Stimulated activated CD4-positive, alpha-beta T cell treated with anti-CD3 and anti-CD28 coated beads, TNF-alpha, amount 100 ng/mL, for 4 hours (primary cell): ENCODE results near the gene F8.
"Not testable (repeated sequence)": the region's sequence is repeated elsewhere in the genome, so short reads cannot be mapped to it uniquely, and the experiment has no call there.

Experiments
- DNase-seq, 3 experiments: peaks; one replicate each; pipeline ENCODE4 v3.0.0-alpha.2; 2020; ENCODE audit warnings: low read depth in 3 of 3

The F8 gene

GRCh38 chrX:155031657-155032056 lies 9.1 kb upstream of the F8 start:
- no peak for DNase-seq

- no peak for DNase-seq
Measured at GRCh38 chrX:155028877-155029291, 6.4 kb upstream of the F8 start.

GRCh38 chrX:155028129-155028528 lies 5.6 kb upstream of the F8 start:
- DNase-seq = no peak

DNA sequence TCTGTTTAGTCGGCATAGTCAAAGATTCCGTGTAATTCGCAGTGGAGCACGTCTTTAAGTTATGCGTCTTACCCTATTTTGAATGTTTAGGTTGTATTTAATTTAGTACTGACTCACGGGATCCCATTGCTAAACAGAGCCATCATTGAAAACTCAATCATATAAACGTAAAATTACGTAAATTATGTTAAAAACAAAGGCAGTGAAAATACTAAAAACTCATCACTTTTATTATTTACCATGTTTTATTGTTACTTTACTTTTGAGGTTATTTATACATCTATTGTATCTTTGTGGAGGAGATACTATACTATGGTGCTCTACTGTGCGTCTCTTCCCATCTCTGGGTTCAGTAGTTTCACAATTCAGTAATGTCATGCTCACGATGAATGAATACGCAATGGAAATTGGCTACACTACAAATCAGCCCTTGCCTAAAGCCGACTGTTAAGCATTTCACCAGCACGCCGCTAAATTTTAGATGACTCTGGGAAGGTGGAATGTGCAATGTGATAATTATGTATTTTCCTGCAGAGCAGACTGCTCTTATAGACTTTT lies 5.1 kb upstream of the F8 start:
- DNase-seq = no peak

GRCh38 chrX:155026727-155027508 lies 4.4 kb upstream of the F8 start, which contains the start of gene FUNDC2:
TSS of gene FUNDC2 (plus strand) at chrX:155026844. CDS start at chrX:155026939, 95 bp downstream.
- peak; percentile 75 to 89 (median 88) for DNase-seq

DNA sequence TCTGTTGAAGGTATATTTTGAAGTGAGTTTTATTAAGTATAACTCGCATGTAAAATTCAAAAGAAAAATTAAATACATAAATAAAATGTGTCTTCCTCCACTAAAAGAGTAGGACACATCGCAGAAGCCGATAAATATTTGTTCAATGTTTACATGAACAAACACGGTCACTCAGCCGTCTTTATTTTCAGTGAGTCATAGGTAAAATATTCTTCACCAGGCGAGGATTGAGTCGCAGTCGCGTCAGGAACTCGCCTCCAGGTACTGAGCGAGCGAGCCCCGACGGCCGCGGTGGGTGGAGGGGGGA lies 3.9 kb upstream of the F8 start:
- DNase-seq = no peak

- DNase-seq = no peak
Measured at GRCh38 chrX:155023907-155024833, 1.6 kb upstream of the F8 start.

DNA sequence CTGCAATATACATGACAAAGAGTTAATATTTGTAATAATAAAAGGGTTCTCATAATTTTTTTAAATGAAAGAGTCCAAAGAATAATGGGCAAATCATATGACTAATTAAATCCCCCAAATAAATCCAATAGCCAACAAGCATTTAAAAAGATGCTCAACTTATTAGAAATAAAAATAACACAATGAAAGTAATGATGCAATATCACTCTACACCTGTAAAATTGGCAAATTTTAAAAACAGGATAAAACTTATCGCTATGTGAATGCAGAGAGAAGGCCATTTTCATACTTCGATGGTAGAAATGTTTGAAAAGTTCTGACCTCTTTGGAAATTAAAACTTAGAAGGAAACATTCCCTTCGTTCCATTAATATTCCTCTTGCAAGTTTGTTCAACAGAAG lies 1.9 kb downstream of the F8 start:
- no peak for DNase-seq

DNA sequence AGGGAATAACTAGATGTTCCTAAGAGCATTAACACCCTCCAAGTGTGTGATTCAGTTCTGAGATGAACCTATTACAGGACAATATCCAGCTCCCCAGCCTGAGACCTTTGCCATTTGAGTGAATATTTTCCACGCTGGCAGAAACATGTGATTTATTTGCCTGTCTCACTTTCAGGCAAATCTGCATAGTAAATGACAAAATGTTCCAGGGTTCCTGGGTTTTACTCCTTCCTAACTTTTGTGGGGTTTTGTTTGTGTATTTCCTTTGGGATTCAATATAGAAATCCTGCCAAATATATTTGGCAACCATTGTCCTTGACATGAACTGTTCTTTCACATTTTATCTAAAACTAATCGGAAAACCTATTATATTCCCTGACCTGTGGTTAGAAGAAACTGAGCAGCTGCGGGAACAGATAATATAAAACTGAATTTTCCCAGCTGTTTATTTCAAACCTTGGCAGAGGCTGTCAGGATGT lies 12.5 kb downstream of the F8 start:
- no peak for DNase-seq

DNA sequence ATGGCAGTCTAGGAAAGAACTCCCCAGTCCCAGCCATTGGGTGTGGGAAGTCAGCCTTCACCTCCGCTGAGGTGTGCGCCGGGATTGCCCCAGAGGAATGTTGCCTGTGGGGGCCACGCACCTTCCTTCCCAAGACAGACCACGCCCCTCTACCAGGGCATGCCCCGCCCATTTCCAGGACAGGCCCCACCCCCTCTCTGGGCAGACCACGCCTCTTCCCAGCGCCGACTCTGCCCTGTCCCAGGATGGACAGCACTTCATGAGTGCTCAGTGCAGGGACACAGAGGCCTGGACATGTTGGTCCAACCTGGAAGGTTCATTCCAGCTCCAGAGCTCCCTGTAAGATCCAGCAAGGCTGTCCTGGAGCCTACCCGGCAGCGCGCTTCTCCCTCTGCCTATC lies 13.9 kb downstream of the F8 start:
- DNase-seq = not testable (repeated sequence)

GRCh38 chrX:155006913-155007671 lies 15.4 kb downstream of the F8 start:
- not testable (repeated sequence) for DNase-seq

GRCh38 chrX:155006379-155006778 lies 16.1 kb downstream of the F8 start:
- not testable (repeated sequence) for DNase-seq

- DNase-seq = no peak
Measured at GRCh38 chrX:155005190-155005589, 17.3 kb downstream of the F8 start.

DNA sequence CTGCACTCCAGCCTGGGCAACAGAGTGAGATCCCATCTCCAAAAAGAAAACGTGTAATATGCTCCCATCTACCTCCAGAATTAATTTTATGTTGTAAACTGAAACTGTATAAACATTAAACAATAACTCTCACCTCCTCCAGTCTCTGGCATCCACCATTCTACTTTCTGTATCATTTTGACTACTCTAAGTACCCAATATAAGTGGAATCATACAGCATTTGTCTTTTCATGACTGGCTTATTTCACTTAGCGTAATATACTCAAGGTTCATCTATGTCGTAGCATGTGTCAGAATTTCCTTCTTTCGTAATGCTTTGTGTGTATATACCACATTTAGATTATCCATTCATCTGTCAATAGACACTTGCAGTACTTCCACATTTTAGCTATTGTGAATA lies 20.6 kb downstream of the F8 start:
- DNase-seq = no peak

DNA sequence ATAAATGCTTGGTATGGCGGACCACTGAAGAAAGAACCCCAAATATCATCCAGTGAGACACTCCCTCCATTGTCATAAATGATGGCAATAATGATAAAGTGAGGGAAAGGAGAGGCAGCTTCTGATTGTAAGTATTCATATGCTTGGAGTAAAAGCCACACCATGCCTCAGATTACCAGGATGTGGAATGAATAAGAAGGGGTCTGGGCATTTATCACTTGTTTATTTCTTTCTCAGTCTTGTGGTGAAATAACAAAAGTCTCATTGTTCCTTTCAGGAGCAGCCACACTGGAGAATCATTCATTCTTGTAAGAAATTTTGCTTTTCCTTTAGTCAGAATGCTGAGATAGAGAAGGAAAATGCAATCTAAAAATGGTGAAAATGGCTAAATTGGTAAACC lies 21.7 kb downstream of the F8 start:
- no peak for DNase-seq

DNA sequence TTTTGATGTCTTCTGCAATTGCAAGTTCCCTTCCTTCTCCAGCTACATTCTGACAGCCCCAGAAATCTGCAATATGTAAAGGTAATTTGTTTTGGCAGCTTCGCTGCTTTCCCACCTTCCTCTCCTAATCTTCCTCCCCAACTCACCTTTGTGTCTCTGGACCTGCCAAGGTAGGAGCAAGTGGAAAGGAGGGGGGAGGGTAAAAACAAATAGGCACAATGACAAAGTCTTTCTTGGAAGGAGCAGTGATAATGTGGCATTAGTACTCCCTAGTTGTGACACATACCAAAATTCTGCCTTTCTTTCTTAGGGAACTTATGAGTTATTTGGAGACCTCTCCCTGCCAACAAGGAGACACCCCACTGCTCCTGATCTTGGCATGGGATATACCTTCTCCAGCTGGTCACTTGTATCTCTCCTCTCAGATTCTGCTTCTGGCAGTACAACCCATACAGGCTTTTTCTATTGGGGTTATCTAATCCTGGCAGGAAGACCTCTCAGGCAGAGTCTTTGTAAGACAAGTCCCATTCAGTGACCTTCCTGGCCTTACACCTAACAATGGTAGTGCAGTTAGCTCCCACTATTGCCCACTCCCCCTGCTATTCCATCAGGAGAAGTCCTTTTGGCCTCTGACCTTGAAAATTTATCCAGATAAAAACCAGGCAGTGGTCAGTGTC lies 24.2 kb downstream of the F8 start:
- DNase-seq = no peak

DNA sequence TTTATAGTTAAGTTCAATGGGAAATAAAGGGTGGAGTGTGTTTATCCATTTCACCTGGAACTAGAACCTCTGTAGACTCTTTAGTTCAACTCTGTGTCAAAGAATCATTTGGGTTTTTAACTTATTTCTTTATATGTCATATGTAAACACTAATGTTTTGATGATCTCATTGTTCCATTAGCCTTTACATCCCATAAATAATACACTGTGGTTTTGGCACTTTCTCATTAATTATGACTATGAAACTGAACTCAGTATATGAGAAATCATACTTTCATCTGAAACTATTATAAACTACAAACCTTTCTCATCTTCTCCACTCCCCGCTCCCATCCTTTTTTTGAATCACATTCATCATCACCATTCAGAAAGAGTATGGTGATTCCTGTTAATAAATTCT lies 31.0 kb downstream of the F8 start:
- DNase-seq = no peak

GRCh38 chrX:154991039-154991438 lies 31.5 kb downstream of the F8 start:
- no peak for DNase-seq

DNA sequence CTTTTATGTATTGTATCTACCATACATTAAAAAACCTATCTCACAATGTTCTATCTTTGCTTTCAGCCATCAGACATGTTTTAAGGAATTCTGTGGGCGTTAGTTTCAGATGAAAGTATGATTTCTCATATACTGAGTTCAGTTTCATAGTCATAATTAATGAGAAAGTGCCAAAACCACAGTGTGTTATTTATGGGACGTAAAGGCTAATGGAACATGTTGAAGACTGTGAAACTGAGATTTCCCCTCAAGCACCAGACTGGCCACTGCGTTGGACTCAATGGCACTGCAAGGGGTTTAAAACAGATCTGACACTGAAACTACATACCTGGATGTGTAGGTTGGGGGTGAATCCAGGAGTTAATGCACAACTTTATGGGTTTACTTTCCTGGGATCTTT lies 32.0 kb downstream of the F8 start:
- no peak for DNase-seq

- no peak for DNase-seq
Measured at GRCh38 chrX:154988719-154989118, 33.8 kb downstream of the F8 start.

DNA sequence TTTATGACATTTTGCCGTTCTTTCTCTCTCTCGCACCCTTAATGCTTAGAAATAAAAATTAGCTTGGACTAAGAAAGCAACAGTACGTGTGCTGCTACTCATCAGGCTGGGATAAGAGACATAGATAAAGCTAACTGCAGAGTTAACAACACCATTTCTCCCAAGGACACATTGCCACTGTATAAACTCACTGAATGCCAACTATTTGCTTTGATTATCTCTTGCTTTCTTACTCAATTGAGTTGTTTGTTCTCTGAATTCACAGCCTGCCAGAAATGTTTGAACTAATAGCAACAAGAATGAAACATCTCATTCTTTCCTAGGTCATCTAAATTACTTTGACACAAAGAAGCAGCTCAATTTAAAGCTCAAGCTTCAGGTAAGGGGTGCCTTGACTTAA lies 34.6 kb downstream of the F8 start:
- no peak for DNase-seq
